GM21528 (cell line): ENCODE results near the gene GJB3.
"Not testable (repeated sequence)": the region's sequence is repeated elsewhere in the genome, so short reads cannot be mapped to it uniquely, and the experiment has no call there.

Experiments
- ATAC-seq: cut with Tn5 transposase; IDR thresholded peaks from one replicate; pipeline ENCODE4 v1.9.1; 2021; ENCODE audit warnings: mild to moderate bottlenecking, moderate library complexity; ENCODE audit not compliant: unreplicated experiment, low FRiP score

GJB3 gene

DNA sequence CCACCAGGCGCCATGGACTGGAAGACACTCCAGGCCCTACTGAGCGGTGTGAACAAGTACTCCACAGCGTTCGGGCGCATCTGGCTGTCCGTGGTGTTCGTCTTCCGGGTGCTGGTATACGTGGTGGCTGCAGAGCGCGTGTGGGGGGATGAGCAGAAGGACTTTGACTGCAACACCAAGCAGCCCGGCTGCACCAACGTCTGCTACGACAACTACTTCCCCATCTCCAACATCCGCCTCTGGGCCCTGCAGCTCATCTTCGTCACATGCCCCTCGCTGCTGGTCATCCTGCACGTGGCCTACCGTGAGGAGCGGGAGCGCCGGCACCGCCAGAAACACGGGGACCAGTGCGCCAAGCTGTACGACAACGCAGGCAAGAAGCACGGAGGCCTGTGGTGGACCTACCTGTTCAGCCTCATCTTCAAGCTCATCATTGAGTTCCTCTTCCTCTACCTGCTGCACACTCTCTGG, 3.8 kb downstream of the GJB3 start:
- ATAC-seq, result no peak

DNA sequence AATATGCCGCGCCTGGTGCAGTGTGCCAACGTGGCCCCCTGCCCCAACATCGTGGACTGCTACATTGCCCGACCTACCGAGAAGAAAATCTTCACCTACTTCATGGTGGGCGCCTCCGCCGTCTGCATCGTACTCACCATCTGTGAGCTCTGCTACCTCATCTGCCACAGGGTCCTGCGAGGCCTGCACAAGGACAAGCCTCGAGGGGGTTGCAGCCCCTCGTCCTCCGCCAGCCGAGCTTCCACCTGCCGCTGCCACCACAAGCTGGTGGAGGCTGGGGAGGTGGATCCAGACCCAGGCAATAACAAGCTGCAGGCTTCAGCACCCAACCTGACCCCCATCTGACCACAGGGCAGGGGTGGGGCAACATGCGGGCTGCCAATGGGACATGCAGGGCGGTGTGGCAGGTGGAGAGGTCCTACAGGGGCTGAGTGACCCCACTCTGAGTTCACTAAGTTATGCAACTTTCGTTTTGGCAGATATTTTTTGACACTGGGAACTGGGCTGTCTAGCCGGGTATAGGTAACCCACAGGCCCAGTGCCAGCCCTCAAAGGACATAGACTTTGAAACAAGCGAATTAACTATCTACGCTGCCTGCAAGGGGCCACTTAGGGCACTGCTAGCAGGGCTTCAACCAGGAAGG, 4.3 kb downstream of the GJB3 start:
- ATAC-seq, result no peak

DNA sequence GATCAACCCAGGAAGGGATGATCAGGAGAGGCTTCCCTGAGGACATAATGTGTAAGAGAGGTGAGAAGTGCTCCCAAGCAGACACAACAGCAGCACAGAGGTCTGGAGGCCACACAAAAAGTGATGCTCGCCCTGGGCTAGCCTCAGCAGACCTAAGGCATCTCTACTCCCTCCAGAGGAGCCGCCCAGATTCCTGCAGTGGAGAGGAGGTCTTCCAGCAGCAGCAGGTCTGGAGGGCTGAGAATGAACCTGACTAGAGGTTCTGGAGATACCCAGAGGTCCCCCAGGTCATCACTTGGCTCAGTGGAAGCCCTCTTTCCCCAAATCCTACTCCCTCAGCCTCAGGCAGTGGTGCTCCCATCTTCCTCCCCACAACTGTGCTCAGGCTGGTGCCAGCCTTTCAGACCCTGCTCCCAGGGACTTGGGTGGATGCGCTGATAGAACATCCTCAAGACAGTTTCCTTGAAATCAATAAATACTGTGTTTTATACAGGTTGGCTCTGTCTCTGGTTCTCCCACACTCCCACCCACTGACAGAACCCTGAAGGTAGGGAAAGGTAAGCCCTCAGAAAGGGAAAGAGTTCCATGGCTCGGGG, 5.0 kb downstream of the GJB3 start:
- ATAC-seq, result no peak

DNA sequence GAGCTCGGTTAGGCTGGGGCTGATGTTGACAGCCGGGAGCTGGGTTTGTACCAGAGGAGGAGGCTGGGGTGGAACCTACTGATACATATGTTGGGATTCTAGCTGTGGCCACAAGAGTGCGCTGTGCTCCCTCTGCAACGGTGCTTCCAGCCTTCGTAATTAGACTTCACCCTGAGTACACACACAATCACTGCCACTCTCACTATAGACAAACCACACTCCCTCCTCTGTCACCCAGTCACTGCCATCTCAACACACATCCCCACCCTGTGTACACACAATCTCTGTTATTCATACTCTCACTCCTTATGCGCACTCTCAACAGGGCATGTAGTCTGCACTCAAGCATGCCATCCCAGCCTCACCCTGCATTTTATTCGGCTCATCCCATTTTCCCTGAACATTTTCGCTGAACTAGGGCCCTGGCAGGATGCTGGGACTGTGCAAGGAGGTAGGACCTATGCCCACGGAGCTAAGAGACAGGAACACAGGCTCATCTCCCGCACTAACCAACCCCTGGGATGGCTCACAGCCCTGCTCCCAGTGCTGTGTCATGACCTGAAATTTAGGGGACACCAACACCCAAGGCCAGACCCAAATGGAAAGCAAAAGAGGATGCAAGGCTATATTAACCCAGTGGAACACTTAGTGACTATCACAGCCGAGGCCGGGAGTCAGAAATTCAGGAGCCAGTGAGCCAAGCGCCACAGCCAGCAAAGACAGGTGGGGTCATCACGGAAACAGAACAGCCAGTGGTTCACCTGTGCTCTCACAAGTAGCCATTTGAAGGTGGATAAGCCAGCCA, 5.7 kb downstream of the GJB3 start:
- ATAC-seq, result no peak

DNA sequence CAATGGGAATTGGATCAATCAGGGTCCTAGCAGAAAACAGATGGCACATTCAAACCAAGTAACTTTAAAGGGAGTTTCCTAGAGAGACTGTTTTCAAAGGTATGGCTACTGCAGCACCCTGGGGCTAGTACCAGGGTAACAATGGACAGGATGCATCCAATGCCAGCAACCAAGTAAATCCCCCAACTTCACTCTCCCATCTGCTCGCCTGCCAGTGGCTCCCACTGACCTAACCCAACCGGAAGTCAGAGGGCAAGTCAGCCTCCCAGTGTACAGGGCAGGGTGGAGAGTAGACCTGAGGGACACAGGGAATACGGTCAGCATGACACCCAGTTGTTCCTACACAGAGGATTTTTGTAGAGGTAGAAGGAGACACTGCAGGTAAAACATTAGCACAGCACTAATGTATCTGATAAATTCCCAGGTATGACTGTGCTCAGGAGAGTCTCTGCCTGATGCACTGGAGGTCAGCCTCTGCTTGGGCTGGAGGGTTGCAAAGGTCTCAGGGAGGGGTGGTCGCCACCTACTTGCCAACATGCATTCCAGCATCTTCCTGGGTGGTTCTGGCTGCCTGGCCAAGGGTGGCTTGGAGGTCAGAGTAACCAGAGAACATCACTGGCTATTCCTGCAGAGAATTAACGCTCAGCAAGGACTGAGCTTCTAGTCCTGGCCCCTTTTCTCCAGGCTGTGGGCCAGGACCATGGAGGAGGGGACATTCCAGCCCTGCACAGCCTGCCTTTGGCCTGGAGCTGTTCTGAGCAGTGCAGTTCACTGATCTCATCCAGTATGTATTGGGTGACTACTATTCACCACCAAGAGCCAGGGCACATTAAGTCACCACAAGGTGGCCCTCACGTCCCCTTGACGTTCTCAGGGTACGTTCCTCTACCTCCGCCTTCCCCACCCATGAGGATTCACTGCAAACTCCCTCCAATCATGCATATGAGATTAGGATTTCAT, 6.7 kb downstream of the GJB3 start:
- no peak for ATAC-seq

- ATAC-seq, result no peak
Observed at GRCh38 chr1:34790985-34791384, 10.0 kb downstream of the GJB3 start.

DNA sequence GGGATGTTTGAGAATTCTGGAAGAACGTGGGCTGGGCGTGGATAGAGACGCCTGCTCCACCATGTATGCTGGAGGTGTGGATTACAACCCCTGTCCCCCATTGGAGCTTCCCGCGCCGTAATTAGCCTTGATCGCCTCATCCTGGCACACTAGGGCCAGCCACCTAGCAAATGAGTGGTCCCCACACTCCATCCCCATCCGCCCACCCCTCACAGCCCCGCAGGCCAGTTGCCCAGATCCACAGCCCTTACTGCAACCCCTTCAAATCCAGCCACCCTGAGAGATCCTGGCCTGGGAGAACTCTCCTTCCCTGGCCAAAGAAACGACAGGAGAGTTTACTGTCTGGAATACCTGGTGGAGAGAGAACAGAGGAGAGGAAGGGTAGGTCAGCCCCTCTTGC, 11.4 kb downstream of the GJB3 start:
- ATAC-seq, result no peak

GRCh38 chr1:34792868-34793727, 12.1 kb downstream of the GJB3 start, which contains the start of gene GJA4:
TSS of gene GJA4 (plus strand) at chr1:34792999. CDS start at chr1:34794214, 1,215 bp downstream.
- ATAC-seq, result no peak

DNA sequence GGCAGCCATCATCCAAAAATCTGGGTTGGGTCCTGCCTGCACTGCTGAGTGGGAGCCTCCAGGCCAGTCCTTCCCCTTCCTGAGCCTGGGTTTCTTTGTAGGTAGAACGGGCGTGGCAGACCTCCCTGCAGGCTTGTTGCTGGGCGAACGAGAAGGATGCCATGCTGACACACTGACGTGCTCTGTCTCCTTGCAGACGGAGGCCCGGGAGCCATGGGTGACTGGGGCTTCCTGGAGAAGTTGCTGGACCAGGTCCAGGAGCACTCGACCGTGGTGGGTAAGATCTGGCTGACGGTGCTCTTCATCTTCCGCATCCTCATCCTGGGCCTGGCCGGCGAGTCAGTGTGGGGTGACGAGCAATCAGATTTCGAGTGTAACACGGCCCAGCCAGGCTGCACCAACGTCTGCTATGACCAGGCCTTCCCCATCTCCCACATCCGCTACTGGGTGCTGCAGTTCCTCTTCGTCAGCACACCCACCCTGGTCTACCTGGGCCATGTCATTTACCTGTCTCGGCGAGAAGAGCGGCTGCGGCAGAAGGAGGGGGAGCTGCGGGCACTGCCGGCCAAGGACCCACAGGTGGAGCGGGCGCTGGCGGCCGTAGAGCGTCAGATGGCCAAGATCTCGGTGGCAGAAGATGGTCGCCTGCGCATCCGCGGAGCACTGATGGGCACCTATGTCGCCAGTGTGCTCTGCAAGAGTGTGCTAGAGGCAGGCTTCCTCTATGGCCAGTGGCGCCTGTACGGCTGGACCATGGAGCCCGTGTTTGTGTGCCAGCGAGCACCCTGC, 13.2 kb downstream of the GJB3 start:
- ATAC-seq, result no peak

DNA sequence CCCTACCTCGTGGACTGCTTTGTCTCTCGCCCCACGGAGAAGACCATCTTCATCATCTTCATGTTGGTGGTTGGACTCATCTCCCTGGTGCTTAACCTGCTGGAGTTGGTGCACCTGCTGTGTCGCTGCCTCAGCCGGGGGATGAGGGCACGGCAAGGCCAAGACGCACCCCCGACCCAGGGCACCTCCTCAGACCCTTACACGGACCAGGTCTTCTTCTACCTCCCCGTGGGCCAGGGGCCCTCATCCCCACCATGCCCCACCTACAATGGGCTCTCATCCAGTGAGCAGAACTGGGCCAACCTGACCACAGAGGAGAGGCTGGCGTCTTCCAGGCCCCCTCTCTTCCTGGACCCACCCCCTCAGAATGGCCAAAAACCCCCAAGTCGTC, 13.8 kb downstream of the GJB3 start:
- ATAC-seq, result no peak

DNA sequence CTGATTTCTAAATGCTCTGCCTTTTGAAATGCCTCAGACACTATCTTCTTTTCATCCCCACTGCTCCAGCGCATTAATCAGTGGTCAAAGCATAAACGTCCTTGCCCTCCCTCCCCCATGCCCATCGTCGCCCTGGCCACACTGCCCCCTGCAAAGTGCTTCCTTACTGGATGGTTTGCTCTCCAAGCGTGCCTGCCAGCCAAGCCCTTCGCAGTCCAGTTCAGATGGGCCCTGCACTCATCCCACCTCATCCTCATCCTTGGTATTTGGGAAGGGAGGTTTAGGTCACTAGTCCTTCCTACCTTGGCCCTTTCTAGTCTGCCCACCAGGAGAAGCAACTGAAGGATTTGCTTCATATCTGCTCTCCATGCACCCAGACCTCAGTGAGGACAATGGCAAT, 14.9 kb downstream of the GJB3 start:
- ATAC-seq, result no peak

DNA sequence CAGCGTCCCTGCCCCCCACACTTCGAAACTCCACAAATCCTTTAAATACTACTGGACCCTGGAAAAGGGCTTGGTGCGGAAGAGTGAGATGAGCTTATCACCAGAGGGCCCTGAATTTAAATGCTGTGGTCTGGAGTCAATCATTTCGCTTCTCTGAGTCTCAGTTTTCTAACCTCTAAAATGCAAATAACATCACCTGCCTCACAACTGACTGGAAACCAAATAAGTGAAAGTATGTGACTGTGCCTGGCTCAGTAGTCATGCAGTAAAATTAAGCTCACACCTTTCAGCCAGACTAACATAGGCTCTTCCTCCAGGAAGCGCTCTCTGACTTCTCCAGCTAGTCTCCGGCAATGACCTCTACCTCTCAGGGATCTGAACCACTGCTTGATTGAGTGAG, 16.0 kb downstream of the GJB3 start:
- peak; percentile 80 for ATAC-seq

DNA sequence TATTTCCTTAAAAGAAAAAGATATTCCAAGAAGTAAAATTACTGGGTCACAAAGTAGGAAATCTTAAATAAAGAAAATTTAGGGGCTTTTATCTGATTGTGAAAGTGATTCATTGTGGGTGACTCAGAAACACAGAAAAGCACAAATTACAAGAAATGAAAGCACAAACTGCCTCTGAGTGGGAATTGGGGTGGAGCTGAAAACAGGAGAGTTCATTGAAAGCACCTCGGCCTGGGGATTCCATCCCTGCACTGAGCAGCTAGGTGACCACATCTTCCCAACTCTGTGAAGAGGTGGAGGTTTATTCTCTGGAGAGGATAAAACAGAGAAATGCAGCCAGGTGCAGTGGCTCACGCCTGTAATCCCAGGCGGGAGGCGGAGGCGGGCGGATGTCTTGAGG, 19.2 kb downstream of the GJB3 start:
- no peak for ATAC-seq

DNA sequence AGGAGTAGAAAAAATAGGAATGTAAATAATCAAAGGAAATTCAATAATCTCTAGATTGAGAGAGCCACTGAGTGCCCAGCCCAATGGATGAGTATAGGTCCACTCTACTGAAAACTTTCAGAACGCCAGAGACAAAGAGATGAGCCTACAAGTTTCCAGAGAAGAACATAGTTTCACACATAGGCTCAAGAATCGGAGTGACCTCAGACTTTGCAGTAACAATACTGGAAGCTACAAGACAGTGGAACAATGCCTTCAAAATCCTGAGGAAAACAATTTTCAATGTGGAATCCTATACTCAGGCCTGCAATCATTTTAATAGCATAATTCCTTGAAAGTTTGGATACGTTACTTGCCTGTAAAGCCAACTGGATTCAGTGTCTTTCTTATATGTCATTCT, 22.8 kb downstream of the GJB3 start:
- ATAC-seq, result no peak

DNA sequence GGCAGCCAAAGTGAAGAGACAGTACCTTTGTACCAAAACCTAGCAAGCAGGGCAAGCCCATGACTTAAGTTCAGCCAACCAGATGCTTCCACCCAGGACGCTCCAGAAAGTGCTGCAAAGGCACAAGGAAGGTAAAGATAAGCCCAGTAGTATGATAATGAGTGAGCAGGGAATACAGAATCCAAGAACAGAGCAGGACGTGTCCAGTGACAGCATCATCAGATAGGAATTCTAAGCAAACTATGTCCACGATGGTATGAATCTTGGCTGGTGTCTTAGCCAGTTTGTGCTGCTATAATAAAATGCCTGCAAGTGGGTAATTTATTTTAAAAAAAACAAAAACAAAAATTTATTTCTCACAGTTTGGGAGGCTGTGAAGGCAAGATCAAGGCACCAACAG, 25.4 kb downstream of the GJB3 start:
- no peak for ATAC-seq

DNA sequence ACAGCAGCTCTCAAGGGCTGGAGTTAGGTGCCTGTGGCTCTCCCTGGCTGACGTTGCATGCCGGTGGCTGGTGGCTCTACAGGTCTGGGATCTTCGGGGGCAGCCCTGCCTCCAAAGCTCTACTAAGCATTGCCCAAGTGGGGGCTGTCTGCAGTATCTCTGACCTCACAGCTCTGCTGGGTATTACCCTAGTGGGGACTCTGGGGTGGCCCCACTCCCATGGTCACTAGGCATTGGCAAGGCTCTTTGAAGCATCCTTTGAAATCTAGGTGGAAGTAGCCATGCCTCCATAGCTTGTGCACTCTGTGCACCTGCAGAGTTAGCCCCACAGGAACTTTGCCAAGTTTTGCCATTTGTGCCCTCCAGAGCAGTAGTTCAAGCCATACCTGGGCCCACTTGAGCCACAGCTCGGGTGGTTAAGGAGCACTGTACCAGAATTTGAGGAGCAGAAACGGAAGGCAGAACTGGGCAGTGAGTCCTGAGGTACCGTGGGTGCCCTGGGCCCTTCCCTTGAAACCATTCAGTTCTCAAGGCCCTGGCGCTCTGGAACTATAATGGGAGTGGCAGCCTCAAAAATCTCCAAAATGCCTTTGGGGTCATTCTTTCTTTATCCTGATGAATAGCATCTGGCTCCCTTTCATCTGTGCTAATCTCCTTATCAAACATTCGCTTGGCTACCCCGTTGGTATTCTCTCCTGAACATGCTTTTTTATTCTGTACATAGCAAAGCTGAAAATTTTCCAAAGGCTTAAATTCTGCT, 27.2 kb downstream of the GJB3 start:
- no peak for ATAC-seq

- not testable (repeated sequence) for ATAC-seq
Observed at GRCh38 chr1:34810781-34811180, 29.8 kb downstream of the GJB3 start.

DNA sequence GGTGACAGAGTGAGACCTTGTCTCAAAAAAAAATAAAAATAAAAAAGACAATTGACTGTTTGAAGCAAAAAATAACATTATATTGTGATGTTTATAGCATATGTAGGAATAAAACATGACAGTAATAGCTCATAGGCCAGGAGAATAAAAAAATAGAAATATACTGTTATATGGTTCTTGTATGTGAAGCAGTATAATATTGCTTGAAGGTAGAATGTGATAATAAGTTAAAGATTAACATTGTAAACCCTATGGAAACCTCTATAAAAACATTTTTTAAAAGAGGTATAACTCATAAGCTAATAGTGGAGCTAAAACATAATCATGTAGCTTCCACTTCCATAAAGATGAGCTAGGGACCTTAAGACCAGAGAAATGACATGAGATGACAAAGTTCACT, 35.3 kb downstream of the GJB3 start:
- no peak for ATAC-seq
